ENCODE data around the gene SCNM1. TPM values are rescaled to one million over a fixed set of nuclear protein-coding genes. Genes with fewer than 3 reads are reported as not detected.

SCNM1 gene
- total and polyA plus RNA-seq, 9 of the 15 experiments (the other 6 are each of a cell fraction or from before 2014, with no cell fraction given), result 17.2 to 204 (median 63.0) TPM

GRCh38 chr1:151146412-151147131, 19.4 kb upstream of the SCNM1 start, which contains the start of gene SEMA6C (continued):
- TF ChIP-seq ATF3 (IDR thresholded peaks at IDR 0.05), result no peak
- TF ChIP-seq ATF3 (CRISPR knock-in tag; conservative IDR thresholded peaks at IDR 0.05), result no peak
- no peak for TF ChIP-seq ZBTB8A (IDR thresholded peaks at IDR 0.05; ENCODE audit: partially characterized antibody)
- TF ChIP-seq NRF1 (conservative IDR thresholded peaks at IDR 0.05 in 1 of 2, IDR thresholded peaks at IDR 0.05 in 1 of 2), result peak; percentile 54 to 74
- no peak for TF ChIP-seq ATF4 (CRISPR knock-in tag; IDR thresholded peaks at IDR 0.05)
- peak; percentile 29; the same call in 1 of the 2 replicates for TF ChIP-seq CREB1 (IDR thresholded peaks at IDR 0.05)
- 0 out of 2 replicates have a peak, but pooled peaks have one; percentile 58 for TF ChIP-seq CREB1 (CRISPR knock-in tag; IDR thresholded peaks at IDR 0.05)
- TF ChIP-seq ZNF280A (IDR thresholded peaks at IDR 0.05; ENCODE audit: low read depth, partially characterized antibody), result no peak
- peak; percentile 25 for TF ChIP-seq FOS (IDR thresholded peaks at IDR 0.05; ENCODE audit: extremely low read depth, insufficient read length)
- TF ChIP-seq TARDBP (IDR thresholded peaks at IDR 0.05), result peak; percentile 60; the same call in 1 of the 2 replicates
- no peak for TF ChIP-seq WHSC1 (IDR thresholded peaks at IDR 0.05; ENCODE audit: low read length)
- peak in 1 of 2 experiments; percentile 47; a peak in 1 of 4 replicates for TF ChIP-seq MNT (conservative IDR thresholded peaks at IDR 0.05)
- TF ChIP-seq KDM4B (IDR thresholded peaks at IDR 0.05; ENCODE audit: borderline replicate concordance in 2 of 2, low read depth in 1 of 2), result no peak
- no peak for TF ChIP-seq E2F3 (CRISPR knock-in tag; IDR thresholded peaks at IDR 0.05)
- TF ChIP-seq E2F1 (CRISPR knock-in tag; IDR thresholded peaks at IDR 0.05), result peak; percentile 25; the same call in 1 of the 2 replicates
- no peak for TF ChIP-seq CC2D1A (IDR thresholded peaks at IDR 0.05)
- TF ChIP-seq ZBTB7A (IDR thresholded peaks at IDR 0.05; ENCODE audit: borderline replicate concordance, control insufficient read depth, low read depth, low read length), result peak; percentile 49; the same call in 1 of the 2 replicates
- peak in 1 of 2 experiments; percentile 82 for TF ChIP-seq E2F6 (IDR thresholded peaks at IDR 0.05; ENCODE audit: borderline replicate concordance in 1 of 2, extremely low read depth in 1 of 2, insufficient read depth in 1 of 2, insufficient read length in 1 of 2, low read depth in 1 of 2, low read length in 1 of 2, poor library complexity in 1 of 2, severe bottlenecking in 1 of 2)
- TF ChIP-seq KDM5B (IDR thresholded peaks at IDR 0.05; ENCODE audit: insufficient replicate concordance, low read depth, low read length), result peak; percentile 70
